Breast epithelium (tissue), 3 donors: ENCODE measurements around the gene FAM20B.
"Not testable (repeated sequence)": the region's sequence is repeated elsewhere in the genome, so short reads cannot be mapped to it uniquely, and the experiment has no call there.

Source experiments
- POLR2A ChIP-seq: fragments of 450-650 bp; IDR thresholded peaks from one replicate; pipeline ENCODE4 v1.6.1; 2016; ENCODE audit warnings: antibody characterized with exemption, mild to moderate bottlenecking, moderate library complexity
- POLR2AphosphoS5 ChIP-seq, 3 donors: sonication (generic); formaldehyde crosslinking; IDR thresholded peaks; one replicate each; pipeline ENCODE4 v1.6.1; 2017; ENCODE audit warnings: antibody characterized with exemption in 3 of 3
- TF ChIP-seq, protein P1 (sequence below), 3 donors: fragments of 450-650 bp; IDR thresholded peaks; one replicate each; pipeline ENCODE4 v1.5.1; 2016 to 2017; ENCODE audit warnings: antibody characterized with exemption in 3 of 3, mild to moderate bottlenecking in 3 of 3, moderate library complexity in 3 of 3

DNA sequence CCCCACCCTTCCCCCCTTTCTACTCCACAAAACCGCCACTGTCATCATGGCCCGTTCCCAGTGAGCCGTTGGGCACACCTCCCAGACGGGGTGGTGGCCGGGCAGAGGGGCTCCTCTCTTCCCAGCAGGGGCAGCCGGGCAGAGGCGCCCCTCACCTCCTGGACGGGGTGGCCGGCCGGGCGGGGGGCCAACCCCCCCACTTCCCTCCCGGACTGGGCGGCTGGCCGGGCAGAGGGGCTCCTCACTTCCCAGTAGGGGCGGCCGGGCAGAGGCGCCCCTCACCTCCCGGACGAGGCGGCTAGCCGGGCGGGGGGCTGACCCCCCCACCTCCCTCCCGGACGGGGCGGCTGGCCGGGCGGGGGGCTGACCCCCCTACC lies 14.5 kb downstream of the FAM20B start:
- TF ChIP-seq, protein P1, sequence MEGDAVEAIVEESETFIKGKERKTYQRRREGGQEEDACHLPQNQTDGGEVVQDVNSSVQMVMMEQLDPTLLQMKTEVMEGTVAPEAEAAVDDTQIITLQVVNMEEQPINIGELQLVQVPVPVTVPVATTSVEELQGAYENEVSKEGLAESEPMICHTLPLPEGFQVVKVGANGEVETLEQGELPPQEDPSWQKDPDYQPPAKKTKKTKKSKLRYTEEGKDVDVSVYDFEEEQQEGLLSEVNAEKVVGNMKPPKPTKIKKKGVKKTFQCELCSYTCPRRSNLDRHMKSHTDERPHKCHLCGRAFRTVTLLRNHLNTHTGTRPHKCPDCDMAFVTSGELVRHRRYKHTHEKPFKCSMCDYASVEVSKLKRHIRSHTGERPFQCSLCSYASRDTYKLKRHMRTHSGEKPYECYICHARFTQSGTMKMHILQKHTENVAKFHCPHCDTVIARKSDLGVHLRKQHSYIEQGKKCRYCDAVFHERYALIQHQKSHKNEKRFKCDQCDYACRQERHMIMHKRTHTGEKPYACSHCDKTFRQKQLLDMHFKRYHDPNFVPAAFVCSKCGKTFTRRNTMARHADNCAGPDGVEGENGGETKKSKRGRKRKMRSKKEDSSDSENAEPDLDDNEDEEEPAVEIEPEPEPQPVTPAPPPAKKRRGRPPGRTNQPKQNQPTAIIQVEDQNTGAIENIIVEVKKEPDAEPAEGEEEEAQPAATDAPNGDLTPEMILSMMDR (IDR thresholded peaks at IDR 0.05), result not testable (repeated sequence)
- not testable (repeated sequence) for TF ChIP-seq POLR2AphosphoS5 (IDR thresholded peaks at IDR 0.05); POLR2A
